Measurements from ENCODE around the gene KMT2E.

Gene KMT2E

DNA sequence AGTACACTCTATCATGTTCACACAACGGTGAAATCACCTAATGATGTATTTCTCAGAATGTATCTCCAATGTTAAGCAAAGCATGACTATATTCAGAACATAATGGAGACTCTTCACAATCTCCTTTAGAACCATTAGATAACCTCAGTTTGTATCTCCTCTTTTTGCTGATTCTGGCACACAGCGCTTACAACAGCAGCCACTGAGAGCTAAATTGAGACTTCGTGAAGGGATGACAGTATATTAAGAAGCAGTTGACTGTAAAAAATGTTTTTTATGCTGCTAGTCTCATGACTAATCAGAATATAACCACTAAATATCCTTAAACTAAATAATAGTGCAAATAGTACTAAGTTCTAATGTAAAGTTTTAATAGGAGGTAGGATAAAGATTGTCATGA lies 46.9 kb downstream of the KMT2E start:
- Histone ChIP-seq H3K9me3 (ENCODE audit: low read length) (no peaks in the 10 kb centered on the region), H3K27me3 (ENCODE audit: insufficient read depth, low read length) (no peaks in the 10 kb centered on the region), H2AFZ (ENCODE audit: low read depth, low read length) (no peak overlapping the region), H3K4me3 (ENCODE audit: low read length) (no peak overlapping the region), H3K36me3 (ENCODE audit: insufficient read depth, low read length) (peaks cover 64% of the 10 kb centered on the region), H3K4me1 (ENCODE audit: insufficient read depth, low read length) (no peaks in the 10 kb centered on the region)

DNA sequence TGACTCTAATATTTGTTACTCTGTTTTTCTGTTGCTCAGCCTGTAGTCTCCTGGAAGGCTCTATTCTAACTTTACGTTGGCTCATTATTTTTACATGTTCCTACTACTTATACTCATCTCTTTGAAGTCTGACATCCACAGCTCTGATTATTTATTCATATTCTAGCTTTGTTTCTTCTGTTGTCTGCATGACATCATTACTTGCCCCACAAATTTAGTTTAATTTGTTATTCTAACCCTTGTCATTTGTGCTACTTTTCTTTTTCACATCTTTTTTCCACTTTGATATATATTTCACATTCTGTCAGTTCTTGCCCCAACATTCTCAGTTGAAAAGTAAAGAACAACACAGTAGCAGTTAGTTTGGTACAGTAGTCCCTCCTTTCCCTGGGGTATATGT lies 51.1 kb downstream of the KMT2E start:
- H3K36me3 ChIP-seq (ENCODE audit: insufficient read depth, low read length), result peaks cover 75% of the 10 kb centered on the region

DNA sequence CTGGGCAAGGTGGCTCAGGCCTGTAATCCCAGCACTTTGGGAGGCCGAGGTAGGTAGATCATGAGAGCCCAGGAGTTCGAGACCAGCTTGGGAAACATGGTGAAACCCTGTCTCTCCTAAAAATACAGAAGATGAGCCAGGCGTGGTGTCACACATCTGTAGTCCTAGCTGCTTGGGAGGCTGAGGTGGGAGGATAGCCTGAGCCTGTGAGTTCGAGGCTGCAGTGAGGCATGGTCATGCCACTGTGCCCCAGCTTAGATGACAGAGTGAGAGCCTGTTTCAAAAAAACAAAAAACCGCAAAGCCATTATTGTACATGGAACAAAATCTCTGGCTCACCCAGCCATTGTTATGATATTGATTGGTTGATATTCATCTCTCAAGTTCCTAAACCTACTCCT lies 53.7 kb downstream of the KMT2E start:
- no peaks in the 10 kb centered on the region for H3K9me3 ChIP-seq (ENCODE audit: low read length)

More for the DNA sequence above, 51.1 kb downstream of the KMT2E start:
- Histone ChIP-seq H2AFZ (ENCODE audit: low read depth, low read length) (no peak overlapping the region), H3K4me3 (ENCODE audit: low read length) (no peak overlapping the region), H3K9me3 (ENCODE audit: low read length) (no peaks in the 10 kb centered on the region), H3K4me1 (ENCODE audit: insufficient read depth, low read length) (no peaks in the 10 kb centered on the region), H3K27me3 (ENCODE audit: insufficient read depth, low read length) (no peaks in the 10 kb centered on the region)

DNA sequence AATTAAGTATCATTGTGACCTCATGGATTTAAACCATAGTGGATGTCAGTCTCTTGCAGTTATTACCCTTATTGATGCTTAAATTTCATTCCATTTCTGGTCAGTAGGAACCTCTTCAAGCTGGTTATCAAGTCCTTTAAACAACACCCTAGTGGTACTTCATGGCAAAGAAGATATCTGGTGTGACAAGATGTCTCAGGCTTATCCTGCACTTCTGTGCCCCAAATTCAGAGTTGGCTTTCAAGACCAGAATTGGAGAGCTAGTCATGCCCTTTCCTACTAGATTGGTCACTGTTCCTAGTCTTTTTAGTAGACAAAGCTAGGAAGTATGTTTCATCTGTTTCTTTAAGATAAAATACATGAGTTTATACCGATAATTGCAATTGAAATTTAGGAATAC lies 54.9 kb downstream of the KMT2E start:
- H3K9me3 ChIP-seq (ENCODE audit: low read length), result no peaks in the 10 kb centered on the region
- peaks cover 88% of the 10 kb centered on the region for H3K36me3 ChIP-seq (ENCODE audit: insufficient read depth, low read length)
- H3K27me3 ChIP-seq (ENCODE audit: insufficient read depth, low read length), result no peaks in the 10 kb centered on the region
- H3K4me1 ChIP-seq (ENCODE audit: insufficient read depth, low read length), result no peaks in the 10 kb centered on the region
- H2AFZ ChIP-seq (ENCODE audit: low read depth, low read length), result no peak overlapping the region
- H3K4me3 ChIP-seq (ENCODE audit: low read length), result no peak overlapping the region

More for the DNA sequence above, 53.7 kb downstream of the KMT2E start:
- Histone ChIP-seq H3K36me3 (ENCODE audit: insufficient read depth, low read length) (peaks cover 85% of the 10 kb centered on the region), H3K4me3 (ENCODE audit: low read length) (no peak overlapping the region), H3K27me3 (ENCODE audit: insufficient read depth, low read length) (no peaks in the 10 kb centered on the region), H2AFZ (ENCODE audit: low read depth, low read length) (no peak overlapping the region), H3K4me1 (ENCODE audit: insufficient read depth, low read length) (no peaks in the 10 kb centered on the region)

DNA sequence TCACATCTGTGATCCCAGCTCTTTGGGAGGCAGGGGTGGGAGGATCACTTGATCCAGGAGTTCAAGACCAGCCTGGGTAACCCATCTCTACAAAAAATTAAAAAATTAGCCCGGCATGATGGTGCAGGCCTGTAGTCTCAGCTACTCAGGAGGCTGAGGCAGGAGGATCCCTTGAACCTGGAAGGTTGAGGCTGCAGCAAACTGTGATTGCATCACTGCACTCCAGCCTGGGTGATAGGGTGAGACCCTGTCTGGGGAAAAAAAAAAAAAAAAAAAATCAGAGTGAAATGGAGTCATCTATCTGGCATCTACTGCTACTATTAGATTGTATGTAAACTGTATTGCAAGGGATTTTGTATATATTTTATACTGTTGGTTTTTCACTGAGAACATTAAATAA lies 59.1 kb downstream of the KMT2E start:
- peaks cover 90% of the 10 kb centered on the region for H3K36me3 ChIP-seq (ENCODE audit: insufficient read depth, low read length)
- H3K4me3 ChIP-seq (ENCODE audit: low read length), result no peak overlapping the region
- H3K27me3 ChIP-seq (ENCODE audit: insufficient read depth, low read length), result no peaks in the 10 kb centered on the region
- no peak overlapping the region for H2AFZ ChIP-seq (ENCODE audit: low read depth, low read length)
- H3K9me3 ChIP-seq (ENCODE audit: low read length), result no peaks in the 10 kb centered on the region
- H3K4me1 ChIP-seq (ENCODE audit: insufficient read depth, low read length), result no peaks in the 10 kb centered on the region

DNA sequence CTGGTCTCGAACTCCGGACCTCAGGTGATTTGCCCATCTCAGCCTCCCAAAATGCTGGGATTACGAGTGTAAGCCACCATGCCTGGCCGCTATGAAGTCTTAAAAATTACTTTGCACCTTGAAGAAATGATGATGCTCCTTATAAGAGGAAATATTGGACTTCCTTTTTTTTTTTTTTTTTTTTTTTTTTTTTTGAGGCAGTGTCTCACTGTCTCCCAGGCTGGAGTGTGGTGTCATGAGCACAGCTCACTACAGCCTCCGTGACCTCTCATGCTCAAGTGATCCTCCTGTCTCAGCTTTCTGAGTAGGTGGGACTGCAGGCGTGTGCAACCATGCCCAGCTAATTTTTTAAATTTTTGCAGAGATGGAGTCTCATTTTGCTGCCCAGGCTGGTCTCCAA lies 65.3 kb downstream of the KMT2E start:
- Histone ChIP-seq H3K4me3 (ENCODE audit: low read length) (no peak overlapping the region), H2AFZ (ENCODE audit: low read depth, low read length) (no peak overlapping the region), H3K27me3 (ENCODE audit: insufficient read depth, low read length) (no peaks in the 10 kb centered on the region), H3K36me3 (ENCODE audit: insufficient read depth, low read length) (peaks cover 92% of the 10 kb centered on the region), H3K9me3 (ENCODE audit: low read length) (no peaks in the 10 kb centered on the region), H3K4me1 (ENCODE audit: insufficient read depth, low read length) (no peaks in the 10 kb centered on the region)

DNA sequence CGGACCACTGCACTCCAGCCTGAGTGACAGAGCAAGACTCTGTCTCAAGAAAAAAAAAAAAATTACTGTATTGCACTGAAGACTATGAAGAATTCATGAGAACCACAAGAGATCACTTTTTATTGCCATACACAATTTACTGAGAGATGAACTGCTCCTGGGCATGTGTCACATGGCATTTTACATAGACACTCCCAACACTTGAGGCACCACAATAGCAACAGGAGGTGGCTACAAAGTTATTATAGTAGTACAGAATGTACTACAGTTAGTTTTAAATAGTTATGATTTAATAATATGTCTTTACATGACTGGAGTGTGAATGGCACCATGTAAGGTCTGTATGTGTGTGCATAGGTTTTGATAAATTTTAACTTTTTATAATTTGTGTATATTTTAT lies 70.6 kb downstream of the KMT2E start:
- Histone ChIP-seq H3K27me3 (ENCODE audit: insufficient read depth, low read length) (no peaks in the 10 kb centered on the region), H3K36me3 (ENCODE audit: insufficient read depth, low read length) (peaks cover 74% of the 10 kb centered on the region), H3K4me1 (ENCODE audit: insufficient read depth, low read length) (no peaks in the 10 kb centered on the region), H3K4me3 (ENCODE audit: low read length) (no peak overlapping the region), H3K9me3 (ENCODE audit: low read length) (no peaks in the 10 kb centered on the region), H2AFZ (ENCODE audit: low read depth, low read length) (no peak overlapping the region)

DNA sequence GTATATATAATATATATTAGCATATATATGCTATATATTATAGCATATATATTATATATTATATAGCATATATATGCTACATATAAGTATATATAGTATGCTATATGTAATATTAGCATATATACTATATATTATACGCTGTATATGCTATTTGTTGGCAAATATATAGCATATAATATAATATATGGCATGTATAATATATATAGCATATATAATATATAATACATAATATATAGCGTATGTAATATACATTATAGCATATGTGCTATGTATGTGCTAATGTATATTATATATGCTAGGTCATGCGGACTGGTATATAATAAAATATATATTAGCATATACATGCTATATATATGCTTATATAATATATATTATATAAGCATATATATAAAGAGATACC lies 72.8 kb downstream of the KMT2E start:
- Histone ChIP-seq H3K4me1 (ENCODE audit: insufficient read depth, low read length) (no peaks in the 10 kb centered on the region), H2AFZ (ENCODE audit: low read depth, low read length) (no peak overlapping the region), H3K36me3 (ENCODE audit: insufficient read depth, low read length) (peaks cover 78% of the 10 kb centered on the region), H3K4me3 (ENCODE audit: low read length) (no peak overlapping the region), H3K27me3 (ENCODE audit: insufficient read depth, low read length) (no peaks in the 10 kb centered on the region), H3K9me3 (ENCODE audit: low read length) (no peaks in the 10 kb centered on the region)

DNA sequence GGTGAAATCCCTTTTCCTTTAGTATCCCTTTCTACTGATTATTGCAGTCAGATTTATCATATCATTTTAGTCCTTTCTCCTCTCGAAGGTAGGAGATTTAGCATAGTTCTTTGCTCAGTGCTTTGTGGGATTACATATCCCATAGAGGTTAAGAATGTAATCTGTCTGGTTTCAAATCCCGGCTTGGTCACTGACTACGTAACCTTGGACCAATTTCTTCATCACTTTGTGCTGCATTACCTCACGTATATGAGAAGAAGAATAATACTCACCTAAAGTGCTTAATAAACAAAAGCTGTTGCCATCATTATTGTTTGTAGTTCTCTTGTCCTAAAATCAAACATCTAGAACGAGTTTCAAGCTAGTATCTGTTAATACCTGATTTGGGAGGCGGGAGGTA lies 74.0 kb downstream of the KMT2E start:
- H3K9me3 ChIP-seq (ENCODE audit: low read length), result no peaks in the 10 kb centered on the region
- no peak overlapping the region for H3K4me3 ChIP-seq (ENCODE audit: low read length)
- no peak overlapping the region for H2AFZ ChIP-seq (ENCODE audit: low read depth, low read length)
- no peaks in the 10 kb centered on the region for H3K4me1 ChIP-seq (ENCODE audit: insufficient read depth, low read length)
- H3K36me3 ChIP-seq (ENCODE audit: insufficient read depth, low read length), result peaks cover 77% of the 10 kb centered on the region
- H3K27me3 ChIP-seq (ENCODE audit: insufficient read depth, low read length), result no peaks in the 10 kb centered on the region

DNA sequence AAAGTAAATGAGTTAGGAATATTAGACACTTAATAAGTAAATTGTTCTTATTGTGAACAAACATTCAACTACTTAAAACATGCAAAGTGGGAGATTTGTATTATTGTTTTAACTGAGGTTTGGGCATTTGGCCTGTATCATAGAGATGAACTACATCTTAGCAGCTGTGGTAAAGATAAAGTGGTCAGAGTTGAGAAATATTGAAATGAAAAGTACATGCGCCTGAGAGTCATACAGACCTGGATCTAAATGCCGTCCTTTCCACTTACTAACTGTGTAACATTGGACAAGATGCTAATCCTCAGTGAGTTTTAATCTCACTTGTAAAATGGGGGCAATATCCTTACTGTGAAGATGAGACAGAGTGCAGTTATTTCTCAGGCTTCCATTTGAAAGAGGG lies 74.5 kb downstream of the KMT2E start:
- Histone ChIP-seq H2AFZ (ENCODE audit: low read depth, low read length) (no peak overlapping the region), H3K4me3 (ENCODE audit: low read length) (no peak overlapping the region), H3K36me3 (ENCODE audit: insufficient read depth, low read length) (peaks cover 75% of the 10 kb centered on the region)

DNA sequence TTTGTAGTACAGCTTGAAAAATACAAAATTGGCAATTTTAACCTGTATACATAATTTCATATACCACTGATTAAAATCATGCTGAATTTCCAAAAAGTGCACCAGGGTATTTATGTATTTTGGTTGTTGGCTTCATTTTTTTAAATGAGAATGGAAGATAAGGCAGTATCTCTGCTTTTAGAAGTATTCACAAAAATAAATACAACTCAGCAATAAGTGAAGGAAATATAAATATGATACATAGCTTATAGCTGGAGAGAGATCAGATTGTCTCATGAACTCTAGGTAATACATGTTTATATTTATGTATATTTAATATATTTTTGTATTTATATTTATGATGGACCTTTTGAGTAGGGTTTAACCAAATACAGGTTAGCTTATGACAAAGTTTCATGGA lies 81.0 kb downstream of the KMT2E start:
- Histone ChIP-seq H3K27me3 (ENCODE audit: insufficient read depth, low read length) (no peaks in the 10 kb centered on the region), H3K36me3 (ENCODE audit: insufficient read depth, low read length) (peaks cover 80% of the 10 kb centered on the region), H3K4me1 (ENCODE audit: insufficient read depth, low read length) (no peaks in the 10 kb centered on the region), H3K9me3 (ENCODE audit: low read length) (no peaks in the 10 kb centered on the region), H2AFZ (ENCODE audit: low read depth, low read length) (no peak overlapping the region), H3K4me3 (ENCODE audit: low read length) (no peak overlapping the region)

More for the DNA sequence above, 74.5 kb downstream of the KMT2E start:
- Histone ChIP-seq H3K27me3 (ENCODE audit: insufficient read depth, low read length) (no peaks in the 10 kb centered on the region), H3K4me1 (ENCODE audit: insufficient read depth, low read length) (no peaks in the 10 kb centered on the region), H3K9me3 (ENCODE audit: low read length) (no peaks in the 10 kb centered on the region)

DNA sequence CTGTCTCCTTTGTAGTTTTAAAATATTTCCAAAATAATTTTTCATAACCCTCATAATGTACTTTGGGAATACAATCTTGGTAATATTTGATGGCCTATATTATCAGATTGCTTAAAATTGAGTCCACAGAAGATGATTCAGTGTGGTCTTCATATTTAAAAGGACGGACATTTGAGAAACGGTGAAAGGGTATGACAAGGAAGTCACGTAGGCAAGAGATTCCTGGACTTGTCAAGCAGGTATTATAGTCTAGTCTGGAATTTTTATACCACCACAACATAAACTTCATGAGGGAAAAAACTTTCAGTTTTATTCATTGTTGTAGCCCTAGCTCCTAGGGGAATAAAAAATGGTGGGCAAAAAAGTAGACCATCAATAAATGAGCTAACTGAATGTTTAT lies 82.3 kb downstream of the KMT2E start:
- Histone ChIP-seq H2AFZ (ENCODE audit: low read depth, low read length) (no peak overlapping the region), H3K4me1 (ENCODE audit: insufficient read depth, low read length) (no peaks in the 10 kb centered on the region), H3K27me3 (ENCODE audit: insufficient read depth, low read length) (no peaks in the 10 kb centered on the region), H3K4me3 (ENCODE audit: low read length) (no peak overlapping the region), H3K36me3 (ENCODE audit: insufficient read depth, low read length) (peaks cover 80% of the 10 kb centered on the region), H3K9me3 (ENCODE audit: low read length) (no peaks in the 10 kb centered on the region)

DNA sequence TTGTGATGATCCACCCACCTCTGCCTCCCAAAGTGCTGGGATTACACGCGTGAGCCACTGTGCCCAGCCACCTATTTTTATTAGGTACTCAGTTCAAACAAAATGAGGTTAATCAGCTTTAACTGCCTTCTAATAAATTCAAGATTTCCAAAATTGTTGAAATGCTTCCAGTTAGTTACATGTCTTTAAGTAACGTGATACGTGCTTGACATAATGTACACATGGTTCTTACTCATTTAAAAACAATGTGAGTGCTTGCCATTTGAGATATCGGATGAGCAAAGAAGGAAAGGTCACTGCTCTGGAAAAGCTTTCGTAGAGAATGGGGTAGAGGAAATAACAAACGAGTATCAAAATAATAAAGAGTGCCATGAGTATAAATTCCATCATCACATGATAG lies 83.6 kb downstream of the KMT2E start:
- Histone ChIP-seq H3K9me3 (ENCODE audit: low read length) (no peaks in the 10 kb centered on the region), H3K4me1 (ENCODE audit: insufficient read depth, low read length) (no peaks in the 10 kb centered on the region), H2AFZ (ENCODE audit: low read depth, low read length) (no peak overlapping the region), H3K36me3 (ENCODE audit: insufficient read depth, low read length) (peaks cover 78% of the 10 kb centered on the region), H3K4me3 (ENCODE audit: low read length) (no peak overlapping the region), H3K27me3 (ENCODE audit: insufficient read depth, low read length) (no peaks in the 10 kb centered on the region)

DNA sequence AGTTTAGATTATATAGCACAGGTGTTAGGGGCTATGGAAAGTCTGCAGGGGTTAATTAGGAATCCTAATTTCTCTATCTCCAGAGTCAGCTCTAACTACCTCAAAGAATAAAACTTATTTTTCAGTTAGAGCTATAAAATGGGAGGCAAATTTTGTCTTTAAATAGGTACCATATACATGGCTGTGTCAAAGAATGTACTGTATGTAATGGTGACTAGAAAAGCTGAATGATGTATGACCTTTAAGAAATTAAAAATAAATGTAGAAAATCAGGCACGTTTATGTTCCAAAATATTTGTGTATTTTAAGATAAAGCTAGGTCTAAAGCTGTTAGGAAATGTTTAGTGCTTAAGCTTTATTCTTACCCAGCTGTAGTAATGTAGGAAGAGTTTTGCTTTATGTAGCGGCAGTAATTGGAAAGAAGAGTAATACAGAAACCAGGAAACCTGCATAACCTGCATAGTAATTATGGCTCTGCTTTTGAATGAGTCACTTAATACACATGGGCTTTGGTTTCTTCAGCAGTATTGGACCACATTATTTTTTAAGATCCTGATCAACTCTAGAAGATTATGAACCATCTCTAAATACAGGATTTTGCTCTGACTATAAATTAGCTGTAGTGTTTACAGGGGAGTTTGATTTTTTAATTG lies 85.0 kb downstream of the KMT2E start:
- Histone ChIP-seq H3K27me3 (ENCODE audit: insufficient read depth, low read length) (no peaks in the 10 kb centered on the region), H3K9me3 (ENCODE audit: low read length) (no peaks in the 10 kb centered on the region), H3K4me1 (ENCODE audit: insufficient read depth, low read length) (no peaks in the 10 kb centered on the region), H3K4me3 (ENCODE audit: low read length) (no peak overlapping the region), H2AFZ (ENCODE audit: low read depth, low read length) (no peak overlapping the region), H3K36me3 (ENCODE audit: insufficient read depth, low read length) (peaks cover 76% of the 10 kb centered on the region)
